B cell (primary cell): ENCODE data around the gene XYLT1. TPM values are rescaled to one million over a fixed set of nuclear protein-coding genes. Genes with fewer than 3 reads are reported as not detected.

Source experiments
- ATAC-seq: fragments of 200-7000 bp; cut with Tn5 transposase; one replicate; pipeline ENCODE4 v1.10.0; 2021; ENCODE audit warnings: low read depth, mild to moderate bottlenecking, moderate number of reproducible peaks, moderate library complexity
- CTCF ChIA-PET: fragments of 350-600 bp; sonication (Branson Sonifier 250); formaldehyde crosslinking; loops from one replicate; lab custom pipeline; 2021; ENCODE audit warnings: antibody characterized with exemption, inconsistent platforms; lab: Charles Lee
- POLR2A ChIA-PET: fragments of 350-600 bp; sonication (Branson Sonifier 250); formaldehyde crosslinking; loops from one replicate; lab custom pipeline; 2021; ENCODE audit warnings: antibody characterized with exemption; lab: Charles Lee
- DNase-seq: peaks from one replicate; pipeline ENCODE4 v3.0.0; 2013
- H2AFZ ChIP-seq: 2 replicates; pipeline ENCODE4 v1.6.1; 2012; ENCODE audit warnings: mild to moderate bottlenecking, low read depth, low read length; ENCODE audit not compliant: insufficient read depth, poor library complexity, severe bottlenecking
- H3K27ac ChIP-seq, 2 donors: 1 replicate in 1 of 2; 2 replicates in 1 of 2; pipeline ENCODE4 v1.5.1; 2012 to 2013; ENCODE audit warnings: low read length in 2 of 2, mild to moderate bottlenecking in 2 of 2, moderate library complexity in 1 of 2
- H3K27me3 ChIP-seq, 4 experiments: fragments of 200-600 bp in 1 of 4; sonication (generic) in 1 of 4; replicated peaks in 1 of 4; 1 replicate in 2 of 4; 2 replicates in 2 of 4; pipeline versions ENCODE4 v1.6.1 to v1.7.0; 2013 to 2016; ENCODE audit warnings: low read length in 3 of 4, mild to moderate bottlenecking in 2 of 4, mixed read lengths in 1 of 4, moderate library complexity in 1 of 4; ENCODE audit not compliant: insufficient read depth in 4 of 4, control insufficient read depth in 3 of 4; ENCODE audit errors: control extremely low read depth in 1 of 4
- H3K36me3 ChIP-seq, 2 experiments: replicated peaks in 1 of 2; 1 replicate in 1 of 2; 2 replicates in 1 of 2; pipeline versions ENCODE4 v1.6.1 to v1.7.1; 2013; ENCODE audit warnings: low read length in 1 of 2; ENCODE audit not compliant: insufficient read depth in 2 of 2, control insufficient read depth in 1 of 2; ENCODE audit errors: control extremely low read depth in 1 of 2, extremely low read depth in 1 of 2
- H3K4me1 ChIP-seq, 2 donors: fragments of 200-600 bp in 1 of 2; sonication (generic) in 1 of 2; 1 replicate in 1 of 2; 2 replicates in 1 of 2; pipeline versions ENCODE4 v1.5.1 to v1.6.1; 2013 to 2017; ENCODE audit warnings: low read length in 2 of 2; ENCODE audit not compliant: control insufficient read depth in 2 of 2, insufficient read depth in 2 of 2
- H3K4me2 ChIP-seq: replicated peaks from 2 replicates; pipeline ENCODE3; 2012; ENCODE audit warnings: mild to moderate bottlenecking, low read depth, low read length; ENCODE audit not compliant: poor library complexity, severe bottlenecking
- H3K4me3 ChIP-seq, 5 experiments: fragments of 200-600 bp in 1 of 5; sonication (generic) in 1 of 5; 1 replicate in 3 of 5; 2 replicates in 2 of 5; pipeline versions ENCODE4 v1.5.1 to v1.7.0; 2011 to 2016; ENCODE audit warnings: low read length in 4 of 5, mild to moderate bottlenecking in 4 of 5, low read depth in 2 of 5, control low read depth in 1 of 5, moderate library complexity in 1 of 5; ENCODE audit not compliant: insufficient read depth in 1 of 5; ENCODE audit errors: control extremely low read depth in 1 of 5, extremely low read depth in 1 of 5
- H3K79me2 ChIP-seq: fragments of 200-600 bp; sonication (generic); one replicate; pipeline ENCODE4 v1.6.0; 2016; ENCODE audit warnings: low read length; ENCODE audit not compliant: control insufficient read depth, insufficient read depth
- H3K9ac ChIP-seq: fragments of 200-600 bp; sonication (generic); 2 replicates; pipeline ENCODE4 v1.6.1; 2017; ENCODE audit warnings: mild to moderate bottlenecking, low read length, moderate library complexity
- H3K9me3 ChIP-seq, 3 donors: one replicate each; pipeline versions ENCODE4 v1.6.1 to v1.7.1; 2013; ENCODE audit warnings: low read length in 2 of 3; ENCODE audit not compliant: control insufficient read depth in 2 of 3, insufficient read depth in 1 of 3; ENCODE audit errors: control extremely low read depth in 1 of 3
- H4K20me1 ChIP-seq: 2 replicates; pipeline ENCODE4 v1.6.0; 2012; ENCODE audit warnings: mild to moderate bottlenecking, low read length; ENCODE audit not compliant: insufficient read depth, control insufficient read depth, poor library complexity, severe bottlenecking
- H3K27ac Mint-ChIP-seq: one replicate; pipeline ENCODE4 v1.8.0; 2021; ENCODE audit warnings: mixed read lengths
- H3K27me3 Mint-ChIP-seq: one replicate; pipeline ENCODE4 v1.8.0; 2021; ENCODE audit warnings: mixed read lengths
- H3K4me1 Mint-ChIP-seq: one replicate; pipeline ENCODE4 v1.8.0; 2021; ENCODE audit warnings: mixed read lengths
- H3K4me3 Mint-ChIP-seq: one replicate; pipeline ENCODE4 v1.8.0; 2021; ENCODE audit warnings: mixed read lengths
- H3K9me3 Mint-ChIP-seq: one replicate; pipeline ENCODE4 v1.8.0; 2022; ENCODE audit warnings: mixed read lengths; ENCODE audit not compliant: insufficient read depth
- EZH2 ChIP-seq: IDR thresholded peaks from 2 replicates; pipeline ENCODE4 v1.6.1; 2012; ENCODE audit warnings: borderline replicate concordance, low read depth, mild to moderate bottlenecking, moderate library complexity, low read length; ENCODE audit not compliant: insufficient read depth, poor library complexity, severe bottlenecking
- WGBS: methylation state at CpG from one replicate; pipeline ENCODE4 v1.1.5; 2013; ENCODE audit warnings: missing lambda C conversion rate; ENCODE audit not compliant: insufficient coverage; 5-methylcytosine and 5-hydroxymethylcytosine counted together
- intact Hi-C: fragments of 100-400 bp; cut with micrococcal nuclease; formaldehyde crosslinking; loops from one replicate; pipeline ENCODE4 v1.10.0; 2022
- polyA plus RNA-seq: library from polyadenylated mRNA; depleted of rRNA; stranded (reverse); fragments of >200 nt; gene quantifications from 2 replicates; pipeline ENCODE4 v1.2.3, GENCODE V29; 2012
- total RNA-seq, 2 donors: library from RNA; stranded (reverse); fragments of 120-200 nt in 1 of 2; gene quantifications; 1 replicate in 1 of 2; 2 replicates in 1 of 2; pipeline versions ENCODE4 v1.2.3 to v1.2.4, GENCODE V29; 2013 to 2022
- TF ChIP-seq, protein P1 (sequence below): fragments of 200-600 bp; IDR thresholded peaks from one replicate; pipeline ENCODE4 v1.8.0; 2022; ENCODE audit warnings: antibody characterized with exemption, mild to moderate bottlenecking

Gene XYLT1
- total and polyA plus RNA-seq, 2 donors (not counting 1 experiment from before 2014, with no cell fraction given) = 8.7 to 59.6 TPM

DNA sequence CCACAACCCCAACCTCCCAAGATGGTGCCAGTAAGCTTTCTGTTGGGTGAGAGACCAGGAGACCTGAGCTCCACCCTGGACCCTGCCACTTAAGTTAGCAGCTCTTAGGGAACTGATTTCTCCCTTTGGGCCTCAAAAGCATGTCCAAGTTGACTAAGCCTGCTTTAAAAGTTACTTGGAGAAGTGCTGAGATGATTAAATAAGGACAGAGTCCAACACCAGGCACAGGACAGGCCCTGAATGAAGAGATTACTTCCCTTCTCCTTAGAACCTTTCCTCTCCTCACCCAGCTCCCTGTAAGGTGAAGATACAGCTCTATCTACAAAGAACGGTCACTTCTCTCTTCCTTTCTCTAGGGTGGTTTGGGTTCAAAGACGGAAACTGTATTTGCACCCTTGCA lies 162.6 kb downstream of the XYLT1 start:
- DNase-seq = no peak
- Histone ChIP-seq H3K9ac (no peak overlapping the region), H3K27me3 (no peaks in the 10 kb centered on the region), H3K36me3 (peaks cover 0 to 2% of the 10 kb centered on the region in 2 experiments), H4K20me1 (peaks cover 5% of the 10 kb centered on the region), H3K4me2 (no peak overlapping the region), H3K27ac (no peak overlapping the region), H3K9me3 (peaks cover 0 to 24% (median 12%) of the 10 kb centered on the region in 3 donors), H3K79me2 (peaks cover 51% of the 10 kb centered on the region), H3K4me1 (peaks cover 35 to 47% of the 10 kb centered on the region in 2 donors), H3K4me3 (no peak overlapping the region), H2AFZ (no peak overlapping the region)
- ChIA-PET POLR2A (no interaction called here), CTCF (no interaction called here)
- ATAC-seq = no peak
- Mint-ChIP-seq H3K4me1 (peaks cover 62% of the 10 kb centered on the region), H3K27ac (no peak overlapping the region), H3K9me3 (no peaks in the 10 kb centered on the region), H3K4me3 (no peak overlapping the region), H3K27me3 (no peaks in the 10 kb centered on the region)
- no CpG with 5 or more reads among the region's 2 CpGs for WGBS
- intact Hi-C loops = no loop called here
- TF ChIP-seq, protein P1, sequence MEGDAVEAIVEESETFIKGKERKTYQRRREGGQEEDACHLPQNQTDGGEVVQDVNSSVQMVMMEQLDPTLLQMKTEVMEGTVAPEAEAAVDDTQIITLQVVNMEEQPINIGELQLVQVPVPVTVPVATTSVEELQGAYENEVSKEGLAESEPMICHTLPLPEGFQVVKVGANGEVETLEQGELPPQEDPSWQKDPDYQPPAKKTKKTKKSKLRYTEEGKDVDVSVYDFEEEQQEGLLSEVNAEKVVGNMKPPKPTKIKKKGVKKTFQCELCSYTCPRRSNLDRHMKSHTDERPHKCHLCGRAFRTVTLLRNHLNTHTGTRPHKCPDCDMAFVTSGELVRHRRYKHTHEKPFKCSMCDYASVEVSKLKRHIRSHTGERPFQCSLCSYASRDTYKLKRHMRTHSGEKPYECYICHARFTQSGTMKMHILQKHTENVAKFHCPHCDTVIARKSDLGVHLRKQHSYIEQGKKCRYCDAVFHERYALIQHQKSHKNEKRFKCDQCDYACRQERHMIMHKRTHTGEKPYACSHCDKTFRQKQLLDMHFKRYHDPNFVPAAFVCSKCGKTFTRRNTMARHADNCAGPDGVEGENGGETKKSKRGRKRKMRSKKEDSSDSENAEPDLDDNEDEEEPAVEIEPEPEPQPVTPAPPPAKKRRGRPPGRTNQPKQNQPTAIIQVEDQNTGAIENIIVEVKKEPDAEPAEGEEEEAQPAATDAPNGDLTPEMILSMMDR = no peak
- no peak for TF ChIP-seq EZH2

DNA sequence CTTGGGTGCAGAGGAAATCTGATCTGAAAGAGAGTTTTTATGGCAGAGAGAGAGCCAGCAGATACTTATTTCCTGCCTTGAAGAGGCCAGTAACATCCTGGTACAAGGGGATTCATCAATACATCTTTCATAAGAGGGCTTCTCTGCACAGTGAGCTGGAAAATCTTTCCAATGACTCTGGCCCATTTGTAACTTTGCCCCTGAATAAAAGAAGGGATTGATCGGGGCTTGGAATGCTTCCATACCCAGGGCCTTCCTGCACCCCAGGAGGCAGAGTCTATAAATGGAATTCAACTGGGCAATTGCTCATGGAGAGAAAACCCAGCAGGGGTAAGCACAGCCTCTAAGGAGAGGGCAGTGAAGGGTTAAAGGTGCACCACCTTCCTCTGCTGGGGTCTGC lies 163.3 kb downstream of the XYLT1 start:
- H3K27ac Mint-ChIP-seq = no peak overlapping the region
- Histone ChIP-seq H3K36me3 (peaks cover 0 to 2% of the 10 kb centered on the region in 2 experiments), H3K9ac (no peak overlapping the region), H3K4me2 (no peak overlapping the region), H3K4me1 (peaks cover 38 to 49% of the 10 kb centered on the region in 2 donors), H2AFZ (no peak overlapping the region), H4K20me1 (peaks cover 5% of the 10 kb centered on the region), H3K27me3 (no peaks in the 10 kb centered on the region), H3K79me2 (peaks cover 46% of the 10 kb centered on the region), H3K4me3 (no peak overlapping the region), H3K27ac (no peak overlapping the region), H3K9me3 (peaks cover 0 to 19% (median 12%) of the 10 kb centered on the region in 3 donors)
- DNase-seq (no peak), ATAC-seq (no peak)
- CTCF ChIA-PET = no interaction called here
- POLR2A ChIA-PET = no interaction called here
- intact Hi-C loops = no loop called here
- no peak for TF ChIP-seq EZH2
- TF ChIP-seq, protein P1 = no peak
- no peak overlapping the region for H3K4me3 Mint-ChIP-seq
- no peaks in the 10 kb centered on the region for H3K9me3 Mint-ChIP-seq
- peaks cover 65% of the 10 kb centered on the region for H3K4me1 Mint-ChIP-seq
- H3K27me3 Mint-ChIP-seq = no peaks in the 10 kb centered on the region
- 100% methylated on average over 1 of the region's 1 CpG for WGBS
